RKO (cell line): ENCODE measurements around the gene SETD7.

Source experiments
- DNase-seq: peaks from one replicate; pipeline ENCODE4 v3.0.0-alpha.2; 2016; ENCODE audit warnings: low spot score

The SETD7 gene

GRCh38 chr4:139574641-139575040 is 18.6 kb upstream of the SETD7 start:
- no peak for DNase-seq

GRCh38 chr4:139568206-139568955 is 12.4 kb upstream of the SETD7 start:
- DNase-seq: no peak

DNA sequence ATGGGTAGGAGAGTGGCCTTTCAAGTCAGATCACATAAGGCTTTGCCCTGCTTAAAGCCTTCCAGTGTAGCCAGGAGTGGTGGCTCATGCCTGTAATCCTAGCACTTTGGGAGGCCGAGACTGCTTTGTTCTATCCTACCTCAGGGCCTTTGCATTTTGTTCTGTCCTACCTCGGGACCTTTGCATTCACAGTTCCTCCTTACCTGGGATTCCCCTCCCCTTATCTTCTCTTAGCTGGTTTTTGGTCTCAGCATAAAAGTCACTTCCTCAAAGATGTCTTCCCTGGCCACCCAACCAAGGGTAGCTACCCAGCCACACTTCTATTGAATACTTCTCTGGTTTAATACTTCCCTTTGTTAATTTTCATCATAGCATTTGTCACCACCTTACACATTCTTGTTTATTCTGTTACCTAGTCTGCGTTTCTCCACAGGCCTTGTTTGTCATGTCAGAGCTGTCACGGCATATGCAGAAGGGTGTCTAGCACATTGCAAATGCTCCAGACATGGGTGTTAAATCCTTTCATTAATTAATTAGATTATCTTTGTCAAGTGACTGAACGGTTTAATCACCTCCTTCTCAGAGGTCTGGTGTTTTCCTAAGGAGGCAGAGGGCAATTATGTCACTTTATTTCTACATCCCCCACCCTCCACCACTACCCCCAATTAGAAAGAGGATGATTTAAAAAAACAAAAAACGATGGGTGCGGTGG is 11.3 kb upstream of the SETD7 start:
- no peak for DNase-seq

DNA sequence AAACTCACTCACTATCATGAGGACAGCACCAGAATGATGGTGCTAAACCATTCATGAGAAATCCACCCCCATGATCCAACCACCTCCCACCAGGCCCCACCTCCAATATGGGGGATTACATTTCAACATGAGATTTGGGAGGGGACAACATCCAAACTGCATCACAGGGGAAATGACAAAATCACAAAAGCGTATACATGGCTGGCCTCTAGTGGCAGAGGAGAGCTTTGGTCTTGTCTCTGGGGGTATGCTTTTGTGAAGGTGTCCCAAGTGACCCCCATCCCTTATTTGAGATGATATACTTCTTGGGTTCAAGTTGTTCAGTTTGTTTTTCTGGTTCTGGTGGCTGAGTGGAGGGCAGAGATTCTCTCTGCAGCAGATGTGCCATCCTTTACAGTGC is 8.5 kb upstream of the SETD7 start:
- DNase-seq: no peak

- no peak for DNase-seq
Observed at GRCh38 chr4:139563515-139563914, 7.5 kb upstream of the SETD7 start.

- DNase-seq: no peak
Observed at GRCh38 chr4:139562839-139563238, 6.8 kb upstream of the SETD7 start.

GRCh38 chr4:139562067-139562684 is 6.2 kb upstream of the SETD7 start:
- no peak for DNase-seq

GRCh38 chr4:139560406-139561104 is 4.5 kb upstream of the SETD7 start:
- no peak for DNase-seq

GRCh38 chr4:139559687-139560086 is 3.7 kb upstream of the SETD7 start:
- DNase-seq: no peak

DNA sequence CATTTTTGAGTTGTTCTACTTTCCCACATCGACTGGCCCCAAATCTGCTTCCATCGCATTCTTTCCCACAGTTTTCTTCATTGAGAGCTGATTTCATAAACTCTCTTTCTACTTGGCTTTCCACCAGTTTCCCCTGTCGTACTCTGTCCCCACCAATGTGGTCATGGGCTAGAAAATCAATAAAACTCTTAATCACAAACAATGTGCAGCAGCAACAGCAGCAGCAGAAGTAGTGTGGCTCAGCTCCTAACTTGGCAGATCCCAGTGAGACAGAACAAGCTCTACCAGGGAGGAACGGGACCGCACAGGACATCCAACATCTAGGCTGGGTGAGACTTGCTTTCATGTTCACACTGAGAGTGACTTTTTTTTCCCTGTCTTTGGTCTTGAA is 3.1 kb upstream of the SETD7 start:
- DNase-seq: no peak

DNA sequence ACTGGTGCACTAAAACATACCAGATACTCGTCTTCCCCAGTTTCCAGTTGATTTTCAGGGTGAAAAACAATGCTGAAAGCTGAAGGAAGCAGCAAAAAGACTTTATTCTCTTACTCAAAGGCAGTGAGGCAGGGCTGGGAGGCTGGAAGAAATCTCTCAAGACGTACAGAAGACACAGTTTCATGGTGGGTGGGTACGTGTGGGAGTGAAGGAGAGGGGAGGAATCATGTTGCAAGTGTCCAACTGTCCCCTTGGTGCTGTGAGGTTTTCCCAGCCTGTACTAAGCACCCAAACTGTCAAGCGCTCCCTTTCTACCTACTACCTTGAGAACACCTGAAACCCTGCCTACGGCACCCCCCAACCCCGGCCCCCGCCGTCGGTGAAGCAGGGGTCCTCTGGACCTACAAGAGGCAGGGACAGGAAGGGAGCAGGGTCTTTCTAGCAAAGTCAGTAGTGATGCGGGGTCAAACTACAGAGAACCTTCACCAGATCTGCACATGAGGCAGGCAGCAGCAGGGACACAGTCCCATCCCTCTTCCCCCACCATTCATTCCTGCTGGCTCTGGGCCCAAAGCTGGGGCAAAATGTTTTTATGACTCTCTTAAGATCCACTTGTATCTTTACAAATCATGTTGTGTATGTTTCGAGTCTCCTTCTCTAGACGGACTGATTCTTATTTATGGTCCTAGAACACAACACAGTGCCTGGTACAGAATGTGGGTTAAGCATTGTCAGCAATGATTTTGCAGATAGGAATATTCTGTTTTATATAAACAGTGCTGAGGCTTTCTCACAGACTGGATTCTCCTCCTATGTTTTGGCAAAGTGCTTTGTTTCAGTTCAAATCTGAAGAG is 2.4 kb upstream of the SETD7 start:
- DNase-seq: no peak

GRCh38 chr4:139557556-139558110 is 1.6 kb upstream of the SETD7 start:
- DNase-seq: no peak

GRCh38 chr4:139556724-139557555 is 921 bp upstream of the SETD7 start:
- DNase-seq: peak; percentile 65

GRCh38 chr4:139555705-139556070 is 331 bp downstream of the SETD7 start:
- no peak for DNase-seq

DNA sequence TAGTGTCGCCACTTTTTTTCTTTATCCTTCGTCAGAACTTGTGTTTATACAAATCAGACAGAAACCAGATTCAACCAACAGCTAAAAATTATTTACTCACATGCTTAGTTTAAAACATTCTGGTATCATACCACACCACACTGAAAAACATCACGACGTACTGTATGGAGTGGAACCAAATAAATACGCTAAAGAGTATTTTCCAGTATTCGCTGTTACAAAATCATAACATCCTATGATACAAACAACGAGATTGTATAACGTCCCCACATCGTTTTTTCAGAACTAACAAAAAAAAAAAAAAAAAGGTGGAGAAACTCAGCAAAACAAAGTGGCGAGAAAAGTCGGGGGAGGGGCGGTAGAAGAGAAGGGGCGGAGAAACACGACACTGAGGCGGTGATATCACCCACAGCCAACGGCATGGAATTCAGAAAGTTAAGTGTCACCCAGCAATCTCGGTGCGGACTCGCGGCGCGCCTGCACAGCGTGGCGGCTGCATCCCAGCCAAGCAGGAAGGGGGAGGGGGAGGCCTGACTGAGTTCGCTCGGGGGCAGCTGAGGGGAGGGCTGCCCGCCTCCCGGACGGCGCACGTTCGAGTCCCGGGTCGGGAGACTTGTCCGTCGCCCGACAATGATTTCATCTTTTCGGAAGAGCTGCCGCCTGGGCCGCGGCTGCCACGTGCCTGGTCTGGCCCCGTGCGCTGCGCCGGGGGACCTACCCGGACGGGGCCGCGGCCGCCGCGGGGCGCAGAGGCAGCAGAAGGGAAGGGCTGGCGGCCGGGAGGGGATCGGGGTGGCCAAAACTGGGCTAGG is 920 bp downstream of the SETD7 start:
- DNase-seq: peak; percentile 95

GRCh38 chr4:139554642-139554892 is 1.5 kb downstream of the SETD7 start:
- no peak for DNase-seq

DNA sequence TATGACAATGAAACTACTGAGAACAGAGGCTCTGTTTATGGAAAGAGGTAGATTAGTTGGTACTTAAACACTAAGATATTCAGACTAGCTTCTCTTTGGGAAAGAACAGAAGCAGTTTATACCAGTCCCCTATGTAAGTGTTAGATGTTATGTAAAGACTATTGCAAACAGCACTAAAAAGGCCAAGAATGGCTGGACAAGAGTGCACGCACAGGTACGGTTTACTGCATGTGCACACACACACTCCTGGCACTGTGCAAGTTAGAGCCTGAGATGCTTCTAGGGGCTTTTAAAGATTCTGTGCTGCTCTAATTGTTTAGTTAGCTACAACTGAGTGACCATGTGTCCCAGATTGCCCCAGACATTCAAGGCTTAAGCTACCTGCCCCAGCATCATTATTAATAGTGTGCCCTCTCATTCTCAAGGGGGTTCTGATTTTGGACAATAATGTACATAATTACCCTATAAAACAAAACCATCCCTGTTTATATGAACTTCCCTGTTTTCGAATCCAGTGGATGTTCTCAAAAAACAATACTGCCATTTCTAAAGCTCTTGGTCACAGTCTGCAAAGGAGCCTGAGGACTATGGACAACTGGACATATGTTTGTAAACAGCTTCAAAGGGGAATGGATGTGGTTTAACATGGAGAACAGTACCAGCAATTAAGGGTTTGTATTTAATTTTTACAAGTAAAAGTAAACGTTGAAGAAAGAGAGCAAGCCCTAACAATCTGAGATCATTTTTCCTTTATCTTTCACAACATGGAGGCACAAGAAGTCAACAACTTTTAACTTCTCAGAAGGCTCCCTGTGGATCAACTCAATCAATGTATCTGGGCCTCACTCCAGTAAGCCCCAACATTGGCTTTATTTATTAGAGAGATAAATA is 2.0 kb downstream of the SETD7 start:
- no peak for DNase-seq

DNA sequence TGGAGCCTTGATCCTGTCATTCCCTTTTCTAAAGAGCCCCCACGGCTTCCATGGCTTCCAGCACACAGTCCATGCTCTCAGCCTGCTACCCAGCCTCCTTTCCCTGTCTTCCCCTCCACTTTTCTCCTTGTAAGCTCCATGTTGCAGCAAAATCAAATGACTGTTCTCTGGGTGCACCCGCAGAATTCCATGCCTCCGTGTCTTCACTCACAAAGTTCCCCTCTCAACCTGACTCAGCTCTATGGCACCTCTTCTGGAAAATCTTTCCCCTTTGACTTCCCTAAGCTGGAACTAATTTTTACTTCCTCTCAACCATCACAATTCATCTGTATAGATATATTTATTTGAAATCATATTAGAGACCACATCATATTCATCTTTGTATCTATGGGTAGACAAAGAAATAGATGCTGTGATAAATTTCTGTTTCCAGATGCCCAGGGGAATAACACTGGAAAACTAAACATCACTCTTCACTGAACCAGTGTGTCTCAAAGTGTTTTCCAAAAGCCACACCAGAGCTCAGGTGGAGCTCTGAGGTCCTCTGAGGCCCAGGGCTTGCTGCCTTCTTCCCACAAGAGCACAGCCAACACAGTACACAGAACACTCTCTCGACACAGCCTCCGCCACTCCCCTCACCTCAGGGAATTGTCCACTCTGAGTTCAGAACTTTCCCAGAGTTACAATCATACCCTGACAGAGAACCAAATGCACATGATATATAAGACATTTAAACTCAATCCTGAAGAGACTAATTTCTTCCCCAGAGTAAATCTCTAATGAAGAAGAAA is 3.3 kb downstream of the SETD7 start:
- no peak for DNase-seq
